ENCODE measurements around the gene EHD4.

The EHD4 gene

DNA sequence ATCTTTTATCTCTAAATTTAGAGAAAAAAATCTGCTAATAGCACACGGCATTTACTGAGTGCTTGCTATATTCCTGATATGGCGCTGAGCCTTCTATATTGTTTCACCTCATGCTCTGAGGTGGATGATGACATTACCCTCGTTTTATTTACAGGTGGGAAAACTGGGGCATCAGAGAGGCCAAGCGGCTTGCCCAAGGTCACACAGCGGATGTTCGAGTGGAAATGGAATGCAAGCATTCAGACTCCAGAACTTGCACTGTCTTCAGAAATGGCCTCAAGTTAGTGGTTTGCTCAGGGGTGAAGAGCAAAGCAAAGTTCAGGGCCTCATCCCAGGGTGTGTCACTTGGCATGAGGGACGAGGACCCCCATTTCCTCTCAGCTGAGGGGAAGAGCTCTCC lies 17.3 kb downstream of the EHD4 start:
- DNase-seq, result no peak

DNA sequence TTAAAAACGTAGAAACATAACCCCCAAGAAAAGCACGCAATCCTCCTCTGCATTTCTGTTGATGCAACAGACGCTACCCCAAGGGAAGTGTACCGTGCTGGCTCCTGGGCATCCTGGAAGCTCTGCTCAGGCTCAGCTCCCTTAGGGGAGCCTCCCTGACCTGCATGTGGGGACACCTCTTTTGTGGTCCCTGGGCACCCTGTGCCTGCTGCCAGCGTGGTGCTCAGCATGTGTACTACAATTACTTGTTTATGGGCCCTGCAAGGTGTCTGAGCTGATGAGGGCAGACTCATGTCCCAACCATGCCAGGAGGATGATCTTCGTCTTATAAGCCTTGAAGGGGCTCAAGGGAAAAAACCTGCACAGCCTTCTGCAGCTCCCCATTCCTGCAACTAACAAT lies 18.3 kb downstream of the EHD4 start:
- DNase-seq, result no peak

DNA sequence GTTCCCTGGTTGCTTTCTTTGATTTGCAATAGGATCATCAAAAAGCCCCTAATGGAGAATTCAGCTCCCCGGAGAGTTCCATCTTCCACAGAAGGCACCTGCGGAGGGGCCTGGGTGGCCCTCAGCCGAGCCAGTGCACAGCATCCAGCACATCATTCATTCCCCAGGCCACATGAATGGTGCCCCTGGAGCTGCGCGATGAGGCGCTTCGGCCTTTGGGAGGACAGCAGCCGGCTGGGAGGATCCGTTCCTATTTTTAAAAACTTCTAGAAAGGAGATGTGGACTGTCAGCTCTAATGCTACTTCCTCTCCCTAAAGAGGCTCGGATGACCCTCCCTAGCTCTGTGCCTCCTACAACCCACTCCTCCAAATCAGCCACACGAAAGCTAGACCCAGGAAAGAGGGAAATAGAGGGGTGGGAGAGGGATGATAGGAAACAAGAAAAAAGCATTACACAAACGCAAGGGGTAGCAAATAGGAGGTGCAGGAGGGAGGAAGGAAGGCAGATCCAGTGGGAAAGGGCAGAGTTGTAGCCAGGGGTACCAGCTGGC lies 20.3 kb downstream of the EHD4 start:
- DNase-seq, result no peak

DNA sequence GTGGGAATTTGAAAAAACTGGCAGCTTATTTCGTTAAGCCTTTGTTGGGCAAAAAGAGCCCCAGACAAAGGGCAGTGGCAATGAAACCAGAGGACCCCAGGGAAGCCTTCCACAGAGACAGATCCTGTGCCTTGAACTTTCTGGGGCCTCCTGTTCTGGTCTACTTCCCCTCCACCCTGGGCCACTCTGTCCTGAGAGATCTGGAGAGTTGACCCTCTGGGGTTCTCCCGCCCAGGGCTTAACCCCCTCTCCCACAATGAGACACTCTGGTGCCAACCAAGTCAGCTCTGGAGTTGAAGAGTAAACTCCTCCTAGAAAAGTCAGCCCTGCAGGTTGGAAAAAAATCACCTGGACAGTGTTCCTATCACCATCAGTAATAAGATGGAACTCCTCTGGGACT lies 20.8 kb downstream of the EHD4 start:
- DNase-seq, result no peak

DNA sequence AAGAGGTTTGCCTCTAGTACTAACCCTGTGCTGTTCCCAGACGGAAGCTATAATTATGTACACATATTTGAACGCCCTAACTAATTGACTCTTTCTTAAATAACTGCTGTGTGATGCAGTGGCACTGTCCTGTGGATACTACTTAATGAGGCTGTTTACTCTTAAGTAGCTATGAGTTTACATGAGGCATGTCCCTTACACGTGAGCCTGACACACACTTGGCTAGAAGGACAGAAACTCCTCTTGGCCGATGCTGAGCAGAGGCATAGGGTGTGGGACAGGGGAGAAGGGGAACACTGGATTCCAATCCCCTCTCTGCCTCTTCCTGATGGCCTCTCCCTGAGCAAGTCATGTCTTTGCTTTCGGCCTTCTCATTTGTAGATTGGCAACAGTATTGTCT lies 21.9 kb downstream of the EHD4 start:
- no peak for DNase-seq

DNA sequence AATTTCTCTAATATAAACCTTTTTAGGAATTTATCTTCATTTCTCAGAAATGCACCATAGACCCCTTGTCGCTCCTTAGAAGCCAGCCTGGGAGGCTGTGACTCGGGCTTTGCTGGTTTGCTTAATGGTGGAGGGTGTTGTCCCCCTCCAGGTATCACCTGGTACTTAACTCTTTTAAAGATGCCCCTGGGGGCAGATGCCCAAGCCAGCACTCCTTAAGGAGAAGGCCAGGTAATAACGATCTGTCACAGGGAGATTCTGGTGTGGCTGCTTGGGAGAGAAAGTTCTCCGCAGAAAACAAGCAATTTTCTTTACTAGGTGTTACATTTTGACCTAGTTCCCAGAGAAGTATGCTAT lies 22.3 kb downstream of the EHD4 start:
- DNase-seq, result no peak

DNA sequence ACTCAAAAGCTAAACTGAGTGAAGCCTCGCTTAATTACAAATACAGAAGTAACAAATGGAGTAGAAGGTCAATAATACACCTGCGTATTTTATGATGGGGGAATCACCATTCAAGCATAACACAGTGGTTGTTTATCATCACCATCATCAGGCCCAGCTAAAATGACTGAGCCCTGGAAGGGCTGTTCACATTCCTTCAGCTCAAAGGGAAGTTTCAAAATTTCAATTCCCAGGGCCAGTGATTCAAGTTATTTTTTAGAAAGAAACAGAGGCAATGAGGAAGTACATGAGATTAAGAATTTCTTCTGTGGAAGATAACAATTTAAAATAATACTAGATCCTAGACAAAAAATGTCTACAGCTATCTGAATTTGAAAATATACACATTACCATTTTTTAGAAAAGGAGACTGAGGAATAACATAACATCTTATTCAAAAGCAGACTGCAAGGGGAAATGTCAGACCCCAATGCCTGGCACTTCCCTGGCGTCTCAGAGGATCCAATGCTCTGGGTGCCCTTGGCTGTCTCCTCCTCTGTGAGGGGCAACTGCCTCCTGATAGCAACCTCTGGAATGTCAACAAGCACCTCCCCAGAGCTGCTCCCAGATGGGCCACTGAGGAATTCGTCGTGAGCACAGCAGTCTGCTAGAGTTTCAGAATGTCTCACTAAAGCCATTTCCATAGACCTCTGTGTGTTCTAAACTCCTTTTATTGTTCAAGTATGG lies 22.8 kb downstream of the EHD4 start:
- no peak for DNase-seq

DNA sequence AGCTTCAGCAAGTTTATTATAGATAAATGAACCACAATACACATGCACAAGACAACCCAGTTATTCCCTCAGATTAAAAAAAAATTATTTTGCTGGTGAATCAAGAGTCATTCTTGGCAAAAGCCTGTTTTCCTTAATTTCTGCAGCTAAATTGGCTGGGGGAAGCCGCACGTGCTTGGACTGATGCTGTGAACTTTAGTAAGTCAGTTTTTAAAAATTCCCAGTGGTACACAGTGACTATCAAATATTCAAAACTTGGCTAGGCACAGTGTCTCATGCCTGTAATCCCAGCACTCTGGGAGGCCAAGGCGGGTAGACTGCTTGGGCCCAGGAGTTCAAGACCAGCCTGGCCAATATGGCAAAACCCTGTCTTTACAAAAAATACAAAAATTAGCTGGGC lies 23.9 kb downstream of the EHD4 start:
- no peak for DNase-seq

DNA sequence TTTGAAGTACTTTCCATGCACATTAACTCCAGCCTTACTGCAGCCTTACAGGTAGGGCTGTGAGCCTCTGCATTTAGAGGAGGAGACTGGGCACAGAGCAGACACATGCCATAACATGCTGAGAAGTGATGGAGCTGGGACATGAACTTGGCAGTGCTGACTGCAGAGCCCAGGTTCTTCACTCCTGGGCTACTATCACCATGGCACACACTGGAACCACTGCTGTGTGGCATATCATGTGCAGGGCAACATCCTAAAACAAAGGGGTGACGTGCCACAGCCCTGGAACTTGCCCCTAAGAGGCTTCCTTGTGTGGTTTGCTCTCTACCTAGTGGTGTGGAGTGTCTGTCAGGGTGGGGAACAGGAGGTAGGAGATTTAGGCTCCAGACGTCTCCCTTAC lies 25.4 kb downstream of the EHD4 start:
- no peak for DNase-seq

DNA sequence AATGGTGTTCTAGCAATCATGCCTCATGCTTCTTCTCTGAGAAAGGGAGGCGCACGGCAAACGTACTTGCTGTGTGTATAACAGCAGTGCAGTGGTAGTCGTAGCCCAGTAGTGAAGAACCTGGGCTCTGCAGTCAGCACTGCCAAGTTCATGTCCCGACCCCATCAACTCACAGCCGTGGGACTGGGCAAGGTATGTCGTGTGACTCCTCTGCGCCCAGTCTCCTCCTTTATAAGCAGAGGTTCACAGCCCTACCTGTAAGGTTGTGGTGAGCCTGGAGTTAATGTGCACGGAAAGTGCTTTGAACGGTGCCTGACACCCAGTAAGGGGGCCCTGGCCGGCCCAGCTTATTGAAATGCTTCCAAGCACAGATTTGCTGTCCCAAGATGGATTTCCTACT lies 26.6 kb downstream of the EHD4 start:
- DNase-seq, result no peak

DNA sequence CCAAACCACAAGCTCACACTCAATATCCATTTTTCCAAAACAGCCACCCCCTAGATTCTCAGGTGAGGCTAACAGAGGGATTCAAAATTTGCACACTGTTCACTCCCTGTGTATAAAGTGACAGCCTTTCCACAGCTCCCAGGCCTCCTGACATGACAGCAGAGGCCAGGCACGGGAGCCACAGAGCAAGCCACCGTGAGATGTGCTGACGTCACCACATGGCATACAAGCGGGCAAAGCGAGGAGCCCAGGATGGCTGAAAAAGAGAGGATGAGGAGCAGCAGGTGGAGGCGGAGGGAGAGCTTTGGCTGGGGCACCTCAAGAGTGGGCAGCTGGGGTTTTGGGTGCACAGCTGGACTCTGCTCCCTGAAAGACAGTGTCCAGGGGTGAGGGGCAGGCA lies 27.1 kb downstream of the EHD4 start:
- DNase-seq, result no peak

DNA sequence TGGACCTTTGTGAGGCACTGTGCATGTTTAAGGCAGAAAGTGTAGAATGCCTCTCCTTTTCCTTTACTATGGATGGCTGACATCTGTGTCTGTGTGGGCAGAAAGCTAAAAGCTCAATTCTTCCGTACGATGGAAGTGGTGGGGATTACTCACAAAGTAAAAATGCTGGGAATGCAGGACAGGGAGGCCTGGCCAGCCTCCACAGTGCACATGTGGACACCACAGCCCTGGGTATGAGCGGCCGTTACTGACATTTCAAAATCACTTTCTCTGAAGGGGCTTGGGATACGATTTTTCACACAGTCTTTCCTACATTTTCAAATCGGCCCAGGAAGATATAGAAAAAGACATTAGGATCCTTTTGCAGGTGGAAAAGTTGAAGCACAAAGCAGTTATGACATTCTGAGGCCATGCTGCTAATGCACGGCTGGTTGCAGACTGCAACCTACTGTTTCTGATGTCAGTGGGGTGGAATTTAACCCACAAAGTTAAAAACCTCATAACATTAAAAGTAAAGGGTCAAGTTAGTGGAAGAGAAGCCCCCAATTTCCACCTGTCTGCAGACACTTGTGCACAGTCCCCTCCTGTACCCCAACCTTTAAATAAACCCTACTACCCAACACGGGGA lies 27.9 kb downstream of the EHD4 start:
- DNase-seq, result no peak

DNA sequence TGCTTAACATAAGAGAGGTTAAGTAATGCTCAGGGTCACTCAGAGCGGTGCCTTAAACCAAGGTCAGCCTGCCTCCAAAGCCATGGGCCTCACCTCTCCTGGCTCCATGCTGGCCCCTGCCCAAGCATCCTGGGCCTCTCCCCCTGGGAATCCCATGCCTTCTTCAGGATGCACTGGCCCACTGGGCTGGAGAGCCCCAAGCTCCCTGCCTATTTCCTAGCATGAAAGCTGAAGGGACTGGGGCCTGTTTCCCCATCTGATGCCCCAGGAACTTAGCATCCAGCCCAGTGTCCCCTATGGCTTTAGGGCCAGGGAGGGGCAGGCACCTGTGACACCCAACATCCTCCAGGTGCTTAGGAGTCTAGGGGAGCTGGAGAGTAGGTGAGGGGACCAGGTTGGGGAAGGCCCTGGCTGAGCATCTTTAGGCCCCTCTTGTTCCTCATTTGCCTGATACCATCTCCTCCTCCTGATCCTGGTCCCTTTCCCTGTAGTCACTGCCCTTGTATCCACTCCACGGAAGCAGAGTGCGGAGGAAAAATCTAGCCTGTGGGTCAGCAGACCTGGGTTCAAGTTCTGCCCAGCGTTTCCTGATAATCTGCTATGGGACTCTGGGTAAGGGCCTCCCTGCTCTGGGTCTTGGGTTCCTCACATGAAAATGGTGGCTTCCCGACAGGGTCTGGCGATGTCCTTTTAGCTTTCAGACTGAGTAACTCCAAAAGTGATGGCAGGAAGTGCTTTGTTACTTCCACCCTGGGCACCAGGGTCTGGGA lies 28.6 kb downstream of the EHD4 start:
- no peak for DNase-seq

DNA sequence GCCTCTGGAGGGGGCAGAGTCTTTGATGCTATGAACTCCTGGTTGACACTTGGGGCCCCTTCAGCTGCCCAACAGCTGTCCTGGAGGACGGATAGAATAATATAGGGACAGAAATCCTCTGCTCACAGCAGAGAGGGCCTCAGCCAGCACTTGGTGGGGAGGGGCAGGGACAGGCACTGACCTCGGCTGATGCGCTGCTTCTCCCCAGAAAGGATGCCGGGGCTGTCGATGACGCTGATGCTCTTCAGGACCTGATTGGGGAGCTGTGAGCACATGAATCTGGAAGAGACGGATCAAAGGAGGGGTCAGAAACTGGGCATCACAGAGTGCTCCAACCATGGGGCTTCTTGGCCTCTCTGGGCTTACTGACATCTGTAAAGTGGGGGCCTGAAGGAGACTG lies 29.5 kb downstream of the EHD4 start:
- DNase-seq, result no peak

DNA sequence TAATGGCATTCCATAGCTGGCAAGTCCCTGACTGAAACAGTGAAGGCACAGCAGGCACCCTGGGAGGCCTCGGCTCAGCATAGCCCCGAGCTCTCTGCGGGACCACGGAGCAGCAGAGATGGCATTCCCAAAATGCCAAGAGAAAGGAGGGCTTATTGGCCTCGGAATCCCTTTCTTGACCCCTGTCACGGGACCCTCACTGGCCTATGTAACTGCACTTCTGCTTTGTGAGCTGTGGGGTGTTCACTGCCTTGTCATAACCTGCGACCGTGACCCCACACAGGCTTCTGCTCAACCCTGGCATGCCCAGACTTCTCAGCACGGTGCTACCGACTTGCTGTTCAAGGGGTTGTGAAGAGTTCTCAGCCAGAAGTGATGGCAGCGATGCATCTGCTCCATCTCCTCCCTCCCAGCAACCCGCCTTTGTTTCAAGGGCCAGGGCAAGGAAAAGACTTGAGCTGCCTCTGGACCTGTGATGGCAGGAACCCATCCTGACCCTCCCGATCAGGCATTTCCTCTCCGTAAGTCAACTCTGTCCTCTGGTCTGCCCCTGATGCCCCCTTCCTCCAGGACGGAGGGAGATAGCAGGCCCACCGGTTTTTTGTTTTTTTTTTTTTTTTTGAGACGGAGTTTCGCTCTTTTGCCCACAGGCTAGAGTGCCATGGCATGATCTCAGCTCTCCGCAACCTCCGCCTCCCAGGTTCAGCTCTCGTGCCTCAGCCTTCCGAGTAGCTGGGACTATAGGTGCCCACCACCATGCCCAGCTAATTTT lies 30.5 kb downstream of the EHD4 start:
- DNase-seq, result no peak

DNA sequence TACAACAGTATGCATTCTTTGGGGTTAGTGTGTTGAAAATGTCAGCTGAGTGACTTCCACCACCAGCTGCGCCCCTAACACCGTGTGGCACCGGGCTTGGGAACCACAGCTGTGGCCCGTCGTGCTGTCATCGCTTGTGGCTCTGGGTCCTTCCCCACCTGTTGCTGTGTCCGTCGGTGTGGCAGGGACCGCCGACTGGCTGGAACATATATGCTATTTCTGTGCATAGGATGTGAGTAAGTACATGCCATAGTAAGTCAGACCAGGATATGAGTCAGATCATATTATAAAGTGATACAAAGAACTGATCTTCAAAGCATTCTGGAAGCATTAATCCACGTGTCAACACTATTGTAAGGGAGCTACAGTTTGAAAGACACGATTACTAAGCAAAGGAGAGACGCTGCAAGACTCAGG lies 31.9 kb downstream of the EHD4 start:
- no peak for DNase-seq

DNA sequence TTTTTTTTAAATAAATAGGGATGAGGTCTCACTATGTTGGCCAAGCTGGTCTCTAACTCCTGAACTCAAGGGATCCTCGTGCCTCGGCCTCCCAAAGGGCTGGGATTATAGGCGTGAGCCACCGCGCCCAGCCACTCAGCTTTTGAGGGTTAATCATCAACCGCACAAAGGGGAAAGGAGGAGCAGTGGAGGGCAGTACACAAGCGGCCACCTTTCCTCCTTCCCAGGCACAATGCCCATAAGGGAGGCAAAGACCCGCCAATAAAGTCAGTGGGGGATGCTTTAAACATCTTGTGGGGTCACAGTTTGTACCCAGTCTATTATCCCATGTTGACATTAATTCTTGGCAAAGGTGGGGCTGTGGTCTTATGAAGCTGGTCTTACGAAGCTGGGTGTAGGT lies 32.4 kb downstream of the EHD4 start:
- DNase-seq, result no peak

DNA sequence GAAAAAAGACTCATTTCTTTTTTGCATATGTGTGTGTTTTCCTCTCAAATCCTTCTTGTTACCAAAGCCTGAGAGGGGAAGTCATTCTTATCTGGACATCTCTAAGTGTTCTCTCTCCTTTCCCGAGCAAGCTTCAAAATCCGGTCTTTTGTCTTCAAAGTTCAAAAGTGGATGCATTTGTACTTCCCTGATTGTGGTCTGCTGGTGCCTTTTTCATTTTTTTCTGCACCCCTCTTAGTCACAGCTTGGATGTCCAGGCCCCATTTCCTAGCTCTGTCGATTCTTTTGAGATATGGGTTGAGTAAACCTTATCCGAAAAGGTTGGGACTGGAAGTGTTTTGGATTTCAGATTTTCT lies 34.8 kb downstream of the EHD4 start:
- no peak for DNase-seq

DNA sequence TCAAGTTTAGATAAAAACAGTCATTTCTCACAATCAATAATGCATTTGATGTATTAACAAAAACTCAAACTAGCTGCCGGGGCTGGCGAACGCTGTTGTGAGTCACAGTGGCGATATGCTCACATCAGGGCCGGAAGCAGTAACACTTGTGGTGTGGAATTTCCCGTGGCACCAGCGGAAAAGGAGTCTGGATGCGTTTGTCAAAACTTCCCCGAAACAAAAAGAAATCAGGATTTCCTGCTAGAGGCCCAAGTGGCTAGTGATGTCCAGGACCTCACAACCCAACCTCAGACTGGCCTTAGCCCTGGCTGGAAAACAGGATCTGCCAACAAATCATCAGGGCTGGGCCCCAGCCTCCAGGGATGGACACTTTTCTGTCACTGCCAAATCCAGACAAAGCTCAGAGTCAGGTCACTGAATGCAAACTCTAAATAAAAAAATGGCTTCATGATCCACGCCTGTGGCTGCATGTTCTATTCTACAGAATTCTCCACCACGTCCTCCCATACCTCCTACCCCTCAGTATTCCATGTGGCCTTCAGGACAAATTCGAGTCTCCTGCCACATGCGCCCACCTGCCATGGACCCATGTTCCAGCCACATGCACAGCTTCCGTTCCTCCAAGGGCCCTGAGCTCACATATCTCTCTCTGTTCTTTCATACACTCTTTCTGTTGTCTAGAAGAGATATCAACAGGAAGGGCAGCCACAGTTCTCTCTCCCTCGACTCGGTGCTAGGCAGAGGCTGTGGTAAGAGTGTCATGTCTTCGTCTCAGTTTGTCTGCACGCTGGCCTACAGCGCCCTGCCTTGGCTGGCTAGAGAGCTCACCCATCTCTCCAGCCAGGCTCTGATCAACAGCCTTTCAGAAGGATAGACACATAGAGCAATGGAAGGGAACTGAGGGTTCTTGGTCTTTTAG lies 35.4 kb downstream of the EHD4 start:
- DNase-seq, result no peak

DNA sequence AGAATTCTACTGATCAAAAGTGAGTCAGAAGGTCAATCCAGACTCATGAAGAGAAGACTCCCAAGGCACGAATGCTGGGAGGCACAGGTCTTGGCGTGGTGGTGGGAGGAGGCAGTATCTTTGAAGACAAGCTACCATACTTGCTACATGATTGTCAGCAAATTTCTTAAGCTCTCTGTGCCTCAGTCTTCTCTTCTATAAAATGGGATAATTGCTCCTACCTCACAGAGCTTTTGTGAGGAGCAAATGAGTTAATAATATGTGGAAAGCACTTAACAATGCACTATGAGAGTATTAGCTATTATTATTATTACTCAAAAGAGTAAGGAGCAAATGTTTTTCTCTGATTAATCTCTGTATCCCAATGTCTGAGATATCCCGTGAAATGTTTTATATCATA lies 36.2 kb downstream of the EHD4 start:
- DNase-seq, result no peak

DNA sequence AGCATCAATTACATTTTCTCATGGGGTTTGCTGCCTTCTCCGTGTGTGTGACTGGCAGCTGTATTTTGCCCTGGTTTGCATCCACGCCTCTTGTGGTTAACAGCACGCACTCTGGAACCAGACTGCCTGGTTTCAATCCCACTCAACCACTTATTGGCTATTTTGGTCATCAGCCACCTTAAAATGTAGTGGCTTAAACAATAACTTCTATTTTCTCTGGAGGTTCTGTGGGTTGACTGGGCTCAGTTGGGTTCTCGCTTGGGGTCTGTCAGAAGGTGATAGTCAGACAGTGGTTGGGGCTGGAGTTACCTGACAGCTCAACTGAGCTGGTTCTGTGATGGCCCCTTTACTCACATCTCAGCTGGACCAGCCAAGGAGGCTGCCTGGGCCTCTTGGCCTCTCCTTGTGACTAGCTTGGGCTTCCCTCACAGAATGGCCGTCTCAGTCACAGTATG lies 36.8 kb downstream of the EHD4 start:
- DNase-seq, result no peak

DNA sequence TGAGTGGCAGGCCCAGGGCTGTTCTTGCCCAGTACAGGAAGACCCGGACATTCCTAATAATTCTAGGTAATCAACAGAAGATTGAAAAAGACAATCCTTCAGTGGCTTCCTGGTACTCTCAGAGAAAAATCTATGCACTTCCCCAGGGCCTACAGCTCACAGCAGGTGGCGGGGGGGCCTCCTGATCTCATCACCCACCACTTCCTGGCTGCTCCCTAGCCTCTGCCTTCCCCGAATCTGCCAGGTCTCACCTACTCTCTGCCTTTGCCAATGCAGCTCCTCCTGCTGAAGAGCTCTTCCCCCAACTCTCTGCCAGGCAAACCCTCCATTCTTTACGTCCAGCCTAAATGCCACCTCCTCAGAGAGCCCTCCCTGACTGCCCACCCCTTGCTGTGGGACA lies 37.5 kb downstream of the EHD4 start:
- DNase-seq, result no peak

Measured in NCI-H1694 treated with DMSO at 0.1 percent for 48 hours (cell line).